Lower lobe of right lung (tissue), 2 donors: Measurements from ENCODE around the gene TIMM29. TPM values are rescaled to one million over a fixed set of nuclear protein-coding genes. Genes with fewer than 3 reads are reported as not detected.

ENCODE experiments used
- ATAC-seq, 2 donors: fragments of 200-7000 bp; cut with Tn5 transposase; one replicate each; pipeline ENCODE4 v1.9.1; 2020 to 2022; ENCODE audit warnings: mild to moderate bottlenecking in 2 of 2, moderate library complexity in 2 of 2
- DNase-seq: peaks from one replicate; pipeline ENCODE4 v3.0.0-alpha.2; 2020
- H3K27ac ChIP-seq: fragments of 200-600 bp; one replicate; pipeline ENCODE4 v1.8.0; 2022
- H3K27me3 ChIP-seq: fragments of 200-600 bp; one replicate; pipeline ENCODE4 v1.8.0; 2022; ENCODE audit warnings: low read depth
- H3K36me3 ChIP-seq: fragments of 200-600 bp; one replicate; pipeline ENCODE4 v1.8.0; 2022; ENCODE audit warnings: mild to moderate bottlenecking
- H3K4me1 ChIP-seq: fragments of 200-600 bp; one replicate; pipeline ENCODE4 v1.8.0; 2022
- H3K4me3 ChIP-seq: fragments of 200-600 bp; one replicate; pipeline ENCODE4 v1.8.0; 2022; ENCODE audit warnings: mild to moderate bottlenecking
- H3K9me3 ChIP-seq: fragments of 200-600 bp; one replicate; pipeline ENCODE4 v1.8.0; 2022
- CTCF ChIP-seq: fragments of 200-600 bp; IDR thresholded peaks from one replicate; pipeline ENCODE4 v1.8.0; 2022; ENCODE audit warnings: antibody characterized with exemption, mild to moderate bottlenecking
- intact Hi-C: fragments of 100-400 bp; cut with DNase I; formaldehyde crosslinking; loops from one replicate; pipeline ENCODE4 v1.11.0; 2022
- total RNA-seq: library from RNA; stranded (reverse); fragmentation: NEBNext Ultra II Directional; extraction: Animal tissue kit (Norgen Biotek cat#: 25700); gene quantifications from one replicate; pipeline ENCODE4 v1.2.1, GENCODE V29; 2021
- donor health status: DM: no; HTN: yes; CAD: no; lungs with severe emphysema.

TIMM29 gene
- total RNA-seq, 1 donor from 2014 or later = 17.3 TPM

- ATAC-seq (no peak), DNase-seq (no peak)
- no peak for TF ChIP-seq CTCF
- Histone ChIP-seq H3K36me3 (peaks cover 67% of the 10 kb centered on the region), H3K9me3 (no peaks in the 10 kb centered on the region), H3K27ac (no peak overlapping the region), H3K27me3 (no peaks in the 10 kb centered on the region), H3K4me1 (peaks cover 14% of the 10 kb centered on the region), H3K4me3 (no peak overlapping the region)
- intact Hi-C loops = no loop called here
Observed at GRCh38 chr19:10923260-10924112, 5.1 kb upstream of the TIMM29 start.

GRCh38 chr19:10924597-10924996 lies 4.0 kb upstream of the TIMM29 start:
- ATAC-seq = no peak
- H3K27me3 ChIP-seq = no peaks in the 10 kb centered on the region
- no peak for TF ChIP-seq CTCF
- H3K36me3 ChIP-seq = peaks cover 56% of the 10 kb centered on the region
- no peaks in the 10 kb centered on the region for H3K9me3 ChIP-seq
- no peak overlapping the region for H3K4me3 ChIP-seq
- DNase-seq = no peak
- peaks cover 20% of the 10 kb centered on the region for H3K4me1 ChIP-seq
- H3K27ac ChIP-seq = no peak overlapping the region
- intact Hi-C loops = no loop called here

DNA sequence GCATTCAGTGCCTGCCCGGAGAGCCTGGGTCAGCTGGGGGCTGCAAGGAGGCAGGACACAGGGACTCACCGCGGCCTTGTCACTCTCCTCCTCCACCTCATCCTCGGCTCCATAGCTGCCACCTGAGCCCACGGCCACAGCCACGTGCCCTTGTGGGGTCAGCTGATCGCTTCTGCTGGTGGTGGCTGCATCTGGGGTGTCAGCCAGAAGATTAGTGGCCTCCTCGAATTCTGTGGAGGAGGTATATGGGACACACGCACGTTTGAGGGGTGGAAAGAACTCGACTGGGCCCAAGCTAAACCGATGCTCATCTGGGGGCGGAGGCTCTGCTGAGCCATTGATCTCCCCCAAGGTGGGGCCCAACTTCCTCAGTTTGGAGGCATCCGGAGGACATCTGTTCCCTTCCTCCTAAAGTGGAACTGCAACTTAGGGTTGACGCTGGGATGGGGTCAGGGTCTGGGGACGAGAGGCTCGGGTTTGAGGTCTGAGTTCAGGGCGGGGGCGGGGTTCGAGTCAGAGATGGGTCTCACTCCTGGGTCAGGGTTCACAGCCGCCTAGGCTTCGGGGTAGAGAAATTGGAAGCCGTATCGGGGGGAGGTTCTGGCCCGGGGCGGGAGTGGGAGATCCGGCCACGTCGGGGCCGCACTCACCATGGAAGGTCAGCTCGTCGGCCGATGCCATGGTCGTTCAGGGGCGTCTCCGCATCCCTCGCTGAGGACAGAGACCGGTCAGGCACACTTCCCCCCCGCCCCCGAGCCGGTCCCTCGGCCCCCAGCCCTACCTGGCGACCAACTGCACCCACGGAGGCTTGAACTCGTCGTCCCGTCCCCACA lies 665 bp upstream of the TIMM29 start:
- intact Hi-C loops = no loop called here
- TF ChIP-seq CTCF = no peak
- Histone ChIP-seq H3K27me3 (no peaks in the 10 kb centered on the region), H3K27ac (peak overlapping the region; percentile 87), H3K36me3 (peaks cover 38% of the 10 kb centered on the region), H3K4me1 (peaks cover 40% of the 10 kb centered on the region), H3K9me3 (no peaks in the 10 kb centered on the region), H3K4me3 (peak overlapping the region; percentile 100)
- no peak for DNase-seq
- ATAC-seq = peak; percentile 0 to 2

DNA sequence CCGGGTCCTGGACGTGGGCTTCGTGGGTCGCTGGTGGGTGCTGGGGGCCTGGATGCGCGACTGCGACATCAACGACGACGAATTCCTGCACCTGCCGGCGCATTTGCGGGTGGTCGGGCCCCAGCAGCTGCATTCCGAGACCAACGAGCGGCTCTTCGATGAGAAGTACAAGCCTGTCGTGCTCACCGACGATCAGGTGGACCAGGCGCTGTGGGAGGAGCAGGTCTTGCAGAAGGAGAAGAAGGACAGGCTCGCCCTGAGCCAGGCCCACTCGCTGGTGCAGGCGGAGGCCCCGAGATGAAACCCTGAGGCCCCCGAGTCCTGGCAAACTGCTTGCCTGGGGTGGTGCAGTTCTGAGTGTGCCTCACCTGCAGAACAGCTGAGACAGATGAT lies 787 bp downstream of the TIMM29 start:
- peak overlapping the region; percentile 100 for H3K4me3 ChIP-seq
- H3K9me3 ChIP-seq = no peaks in the 10 kb centered on the region
- peaks cover 30% of the 10 kb centered on the region for H3K36me3 ChIP-seq
- peaks cover 40% of the 10 kb centered on the region for H3K4me1 ChIP-seq
- TF ChIP-seq CTCF = no peak
- intact Hi-C loops = no loop called here
- H3K27ac ChIP-seq = peak overlapping the region; percentile 87
- DNase-seq = no peak
- ATAC-seq = no peak
- no peaks in the 10 kb centered on the region for H3K27me3 ChIP-seq

DNA sequence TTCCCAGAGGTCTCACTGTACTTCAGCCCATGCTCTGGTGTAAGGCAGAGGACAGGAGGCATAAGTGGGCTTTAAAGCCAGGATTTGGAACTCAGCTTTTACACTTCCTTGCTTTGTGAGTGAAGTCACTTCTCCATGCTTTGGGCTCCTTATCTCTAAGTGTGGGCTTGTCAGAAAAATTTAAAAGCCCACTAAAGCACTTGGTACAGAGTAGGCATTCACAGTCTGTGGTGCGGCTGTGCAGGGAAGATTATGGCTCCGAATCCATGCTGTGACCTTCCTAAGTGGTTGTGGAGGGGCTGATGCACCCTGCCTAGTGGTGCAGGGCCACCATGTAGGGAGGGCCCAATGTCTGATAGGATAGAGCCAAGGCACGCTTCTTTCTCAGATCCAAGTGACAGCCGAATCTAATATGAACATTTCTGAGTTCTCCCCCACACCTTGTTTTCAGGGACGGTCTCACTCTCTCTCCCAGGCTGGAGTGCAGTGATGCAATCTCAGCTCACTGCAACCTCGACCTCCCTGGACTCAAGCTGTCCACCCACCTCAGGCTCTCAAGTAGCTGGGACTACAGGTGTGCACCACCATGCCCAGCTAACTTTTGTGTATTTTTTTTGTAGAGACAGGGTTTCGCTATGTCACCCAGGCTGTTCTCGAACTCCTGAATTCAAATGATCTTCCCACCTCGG lies 6.9 kb downstream of the TIMM29 start:
- Histone ChIP-seq H3K4me3 (no peak overlapping the region), H3K27ac (no peak overlapping the region), H3K9me3 (no peaks in the 10 kb centered on the region), H3K27me3 (no peaks in the 10 kb centered on the region), H3K36me3 (peaks cover 15% of the 10 kb centered on the region), H3K4me1 (peaks cover 11% of the 10 kb centered on the region)
- DNase-seq (no peak), ATAC-seq (no peak)
- intact Hi-C loops = no loop called here
- TF ChIP-seq CTCF = no peak
